HG03439 (cell line): ENCODE measurements around the gene ULBP3.

Experiments used
- ATAC-seq: cut with Tn5 transposase; IDR thresholded peaks from one replicate; pipeline ENCODE4 v1.9.1; 2021; ENCODE audit warnings: mild to moderate bottlenecking, moderate library complexity; ENCODE audit not compliant: unreplicated experiment

Gene ULBP3

GRCh38 chr6:150068720-150069648 is at the start of gene ULBP3:
Gene ULBP3 (minus strand): TSS chr6:150069121. CDS start chr6:150069066, 55 bp downstream.
- peak; percentile 73 for ATAC-seq

- no peak for ATAC-seq
Measured at GRCh38 chr6:150118627-150119026, 49.7 kb upstream of the ULBP3 start.

- no peak for ATAC-seq
Measured at GRCh38 chr6:150118203-150118602, 49.3 kb upstream of the ULBP3 start.

GRCh38 chr6:150116200-150116800 is 47.4 kb upstream of the ULBP3 start:
- no peak for ATAC-seq

- no peak for ATAC-seq
Measured at GRCh38 chr6:150115769-150116168, 46.8 kb upstream of the ULBP3 start.

GRCh38 chr6:150112233-150112632 is 43.3 kb upstream of the ULBP3 start:
- ATAC-seq, result no peak

- no peak for ATAC-seq
Measured at GRCh38 chr6:150102750-150103270, 33.9 kb upstream of the ULBP3 start.

GRCh38 chr6:150100745-150101144 is 31.8 kb upstream of the ULBP3 start:
- no peak for ATAC-seq

GRCh38 chr6:150099953-150100352 is 31.0 kb upstream of the ULBP3 start:
- ATAC-seq, result no peak

GRCh38 chr6:150099546-150099945 is 30.6 kb upstream of the ULBP3 start:
- no peak for ATAC-seq

GRCh38 chr6:150098155-150098554 is 29.2 kb upstream of the ULBP3 start:
- no peak for ATAC-seq

GRCh38 chr6:150093397-150093796 is 24.5 kb upstream of the ULBP3 start:
- no peak for ATAC-seq

GRCh38 chr6:150091476-150091875 is 22.6 kb upstream of the ULBP3 start:
- ATAC-seq, result no peak

- no peak for ATAC-seq
Measured at GRCh38 chr6:150090328-150090727, 21.4 kb upstream of the ULBP3 start.

GRCh38 chr6:150088481-150089154 is 19.7 kb upstream of the ULBP3 start:
- no peak for ATAC-seq

GRCh38 chr6:150087336-150087735 is 18.4 kb upstream of the ULBP3 start:
- no peak for ATAC-seq

GRCh38 chr6:150086026-150086425 is 17.1 kb upstream of the ULBP3 start:
- ATAC-seq, result no peak

- ATAC-seq, result no peak
Measured at GRCh38 chr6:150084426-150084825, 15.5 kb upstream of the ULBP3 start.

GRCh38 chr6:150083839-150084238 is 14.9 kb upstream of the ULBP3 start:
- no peak for ATAC-seq

GRCh38 chr6:150081702-150082101 is 12.8 kb upstream of the ULBP3 start:
- no peak for ATAC-seq

GRCh38 chr6:150079604-150080003 is 10.7 kb upstream of the ULBP3 start:
- no peak for ATAC-seq
